Trophoblast cell (in vitro differentiated cells and primary cell): ENCODE results near the gene QSOX1.

Experiments
- DNase-seq, 2 donors: peaks; one replicate each; pipeline ENCODE4 v3.0.0-alpha.2; 2016
- H2AFZ ChIP-seq: 2 replicates; pipeline ENCODE4 v1.6.1; 2013; ENCODE audit warnings: low read length, moderate library complexity, mild to moderate bottlenecking; ENCODE audit not compliant: insufficient read depth, poor library complexity
- H2AK5ac ChIP-seq: 2 replicates; pipeline ENCODE4 v1.6.1; 2013; ENCODE audit warnings: mild to moderate bottlenecking, low read length
- H2BK120ac ChIP-seq: 2 replicates; pipeline ENCODE4 v1.6.1; 2013; ENCODE audit warnings: low read length, mild to moderate bottlenecking, moderate library complexity; ENCODE audit not compliant: insufficient read depth, poor library complexity
- H2BK12ac ChIP-seq: 2 replicates; pipeline ENCODE4 v1.6.1; 2013; ENCODE audit warnings: mild to moderate bottlenecking, low read length, moderate library complexity
- H2BK5ac ChIP-seq: 2 replicates; pipeline ENCODE4 v1.6.1; 2013; ENCODE audit warnings: low read length, low read depth, moderate library complexity, mild to moderate bottlenecking; ENCODE audit not compliant: poor library complexity
- H3K14ac ChIP-seq: 2 replicates; pipeline ENCODE4 v1.6.1; 2013; ENCODE audit warnings: mild to moderate bottlenecking, low read length
- H3K18ac ChIP-seq: 2 replicates; pipeline ENCODE4 v1.6.1; 2013; ENCODE audit warnings: mild to moderate bottlenecking, low read length
- H3K23ac ChIP-seq: 2 replicates; pipeline ENCODE4 v1.6.1; 2013; ENCODE audit warnings: low read length
- H3K27ac ChIP-seq: 2 replicates; pipeline ENCODE4 v1.5.1; 2013; ENCODE audit warnings: low read depth, mild to moderate bottlenecking, inconsistent platforms, low read length, moderate library complexity
- H3K27me3 ChIP-seq: 2 replicates; pipeline ENCODE4 v1.6.1; 2013; ENCODE audit warnings: inconsistent platforms, mild to moderate bottlenecking, low read length, moderate library complexity; ENCODE audit not compliant: insufficient read depth
- H3K36me3 ChIP-seq, 2 experiments: 1 replicate in 1 of 2; 2 replicates in 1 of 2; pipeline ENCODE4 v1.6.1; 2013; ENCODE audit warnings: low read length in 2 of 2, mild to moderate bottlenecking in 2 of 2, moderate library complexity in 1 of 2; ENCODE audit not compliant: insufficient read depth in 2 of 2, control insufficient read depth in 1 of 2
- H3K4ac ChIP-seq: 2 replicates; pipeline ENCODE4 v1.6.1; 2013; ENCODE audit warnings: low read depth, mild to moderate bottlenecking, low read length, moderate library complexity
- H3K4me1 ChIP-seq, 2 experiments: 1 replicate in 1 of 2; 2 replicates in 1 of 2; pipeline ENCODE4 v1.6.1; 2013; ENCODE audit warnings: low read length in 2 of 2, mild to moderate bottlenecking in 2 of 2, moderate library complexity in 1 of 2; ENCODE audit not compliant: insufficient read depth in 2 of 2, control insufficient read depth in 1 of 2
- H3K4me2 ChIP-seq: 2 replicates; pipeline ENCODE4 v1.6.1; 2013; ENCODE audit warnings: inconsistent platforms, mild to moderate bottlenecking, low read length, moderate library complexity
- H3K4me3 ChIP-seq: 2 replicates; pipeline ENCODE4 v1.5.1; 2013; ENCODE audit warnings: mild to moderate bottlenecking, low read depth, low read length, inconsistent platforms
- H3K79me1 ChIP-seq: one replicate; pipeline ENCODE4 v1.6.1; 2013; ENCODE audit warnings: low read length
- H3K79me2 ChIP-seq: 2 replicates; pipeline ENCODE4 v1.6.1; 2013; ENCODE audit warnings: low read length, mild to moderate bottlenecking; ENCODE audit not compliant: control insufficient read depth, insufficient read depth, poor library complexity
- H3K9ac ChIP-seq: 2 replicates; pipeline ENCODE4 v1.6.1; 2013; ENCODE audit warnings: mild to moderate bottlenecking, low read length
- H3K9me3 ChIP-seq: 2 replicates; pipeline ENCODE4 v1.6.1; 2013; ENCODE audit warnings: low read depth, mild to moderate bottlenecking, control low read depth, inconsistent platforms, low read length; ENCODE audit not compliant: insufficient read depth
- H4K12ac ChIP-seq: 2 replicates; pipeline ENCODE4 v1.6.1; 2013; ENCODE audit warnings: low read depth, mild to moderate bottlenecking, low read length, moderate library complexity
- H4K8ac ChIP-seq: 2 replicates; pipeline ENCODE4 v1.6.1; 2013; ENCODE audit warnings: low read depth, mild to moderate bottlenecking, low read length, moderate library complexity
- H4K91ac ChIP-seq: one replicate; pipeline ENCODE4 v1.6.1; 2013; ENCODE audit warnings: low read depth, mild to moderate bottlenecking, low read length, moderate library complexity
- WGBS: extraction: QIAGEN DNeasy Blood & Tissue Kit; methylation state at CpG from one replicate; pipeline ENCODE4 v1.1.7; 2013; ENCODE audit warnings: missing lambda C conversion rate; ENCODE audit not compliant: insufficient read length, insufficient coverage; ENCODE audit errors: extremely low coverage; 5-methylcytosine and 5-hydroxymethylcytosine counted together

QSOX1 gene

GRCh38 chr1:180114396-180114945 lies 40.2 kb upstream of the QSOX1 start:
- Histone ChIP-seq H3K18ac (no peak overlapping the region), H4K91ac (no peak overlapping the region), H3K9ac (no peak overlapping the region), H3K23ac (no peak overlapping the region), H3K14ac (no peak overlapping the region), H3K4me3 (no peak overlapping the region), H3K27me3 (no peaks in the 10 kb centered on the region), H3K36me3 (peaks cover 6 to 9% of the 10 kb centered on the region in 2 experiments), H3K4me2 (no peak overlapping the region), H3K4me1 (peaks cover 0 to 7% of the 10 kb centered on the region in 2 experiments), H2BK5ac (no peak overlapping the region), H2BK12ac (no peak overlapping the region), H2AK5ac (no peak overlapping the region), H3K9me3 (no peaks in the 10 kb centered on the region), H3K79me2 (no peaks in the 10 kb centered on the region), H4K12ac (no peak overlapping the region), H3K4ac (no peak overlapping the region), H3K27ac (no peak overlapping the region), H2AFZ (no peak overlapping the region), H2BK120ac (no peak overlapping the region), H4K8ac (no peak overlapping the region), H3K79me1 (no peaks in the 10 kb centered on the region)
- no peak for DNase-seq
- WGBS, result no CpG with 5 or more reads among the region's 4 CpGs

GRCh38 chr1:180116964-180117763 lies 37.5 kb upstream of the QSOX1 start:
- WGBS, result no CpG with 5 or more reads among the region's 14 CpGs

GRCh38 chr1:180117764-180118116 lies 36.9 kb upstream of the QSOX1 start:
- H2BK5ac ChIP-seq, result no peak overlapping the region
- no peaks in the 10 kb centered on the region for H3K79me2 ChIP-seq
- no peaks in the 10 kb centered on the region for H3K9me3 ChIP-seq
- no peaks in the 10 kb centered on the region for H3K79me1 ChIP-seq
- no peak overlapping the region for H2AFZ ChIP-seq
- H3K4ac ChIP-seq, result no peak overlapping the region
- no peak overlapping the region for H2BK120ac ChIP-seq
- H4K12ac ChIP-seq, result no peak overlapping the region
- DNase-seq, result no peak
- no peak overlapping the region for H2BK12ac ChIP-seq
- H4K91ac ChIP-seq, result no peak overlapping the region
- H3K36me3 ChIP-seq, result no peaks in the 10 kb centered on the region
- H3K18ac ChIP-seq, result no peak overlapping the region
- H3K14ac ChIP-seq, result no peak overlapping the region
- peaks cover 0 to 7% of the 10 kb centered on the region in 2 experiments for H3K4me1 ChIP-seq
- no peaks in the 10 kb centered on the region for H3K27me3 ChIP-seq
- no peak overlapping the region for H3K23ac ChIP-seq
- WGBS, result no CpG with 5 or more reads among the region's 2 CpGs
- H3K4me2 ChIP-seq, result no peak overlapping the region
- no peak overlapping the region for H3K4me3 ChIP-seq
- no peak overlapping the region for H4K8ac ChIP-seq
- no peak overlapping the region for H2AK5ac ChIP-seq
- H3K27ac ChIP-seq, result no peak overlapping the region
- no peak overlapping the region for H3K9ac ChIP-seq

More at GRCh38 chr1:180116964-180117763, 37.5 kb upstream of the QSOX1 start:
- Histone ChIP-seq H3K23ac (no peak overlapping the region), H3K18ac (no peak overlapping the region), H4K91ac (no peak overlapping the region), H3K9me3 (no peaks in the 10 kb centered on the region), H3K27me3 (no peaks in the 10 kb centered on the region), H3K27ac (no peak overlapping the region), H2BK12ac (no peak overlapping the region), H2AK5ac (no peak overlapping the region), H3K14ac (no peak overlapping the region), H3K4me3 (no peak overlapping the region), H3K9ac (no peak overlapping the region), H3K4me1 (peaks cover 0 to 7% of the 10 kb centered on the region in 2 experiments), H2BK120ac (no peak overlapping the region), H4K8ac (no peak overlapping the region), H3K79me1 (no peaks in the 10 kb centered on the region), H3K36me3 (no peaks in the 10 kb centered on the region), H4K12ac (no peak overlapping the region), H3K4ac (no peak overlapping the region), H2BK5ac (no peak overlapping the region), H3K4me2 (no peak overlapping the region), H2AFZ (no peak overlapping the region), H3K79me2 (no peaks in the 10 kb centered on the region)
- no peak for DNase-seq

- H4K12ac ChIP-seq, result no peak overlapping the region
- no peak for DNase-seq
- H3K4ac ChIP-seq, result no peak overlapping the region
- WGBS, result no CpG with 5 or more reads among the region's 2 CpGs
- no peak overlapping the region for H3K23ac ChIP-seq
- no peak overlapping the region for H2BK5ac ChIP-seq
- H2AK5ac ChIP-seq, result no peak overlapping the region
- no peak overlapping the region for H3K14ac ChIP-seq
- no peak overlapping the region for H2BK12ac ChIP-seq
- no peak overlapping the region for H4K91ac ChIP-seq
- H3K4me2 ChIP-seq, result no peak overlapping the region
- H3K9ac ChIP-seq, result no peak overlapping the region
- no peaks in the 10 kb centered on the region for H3K27me3 ChIP-seq
- H3K18ac ChIP-seq, result no peak overlapping the region
- no peaks in the 10 kb centered on the region for H3K36me3 ChIP-seq
- H3K4me1 ChIP-seq, result peaks cover 0 to 7% of the 10 kb centered on the region in 2 experiments
- H3K27ac ChIP-seq, result no peak overlapping the region
- H2BK120ac ChIP-seq, result no peak overlapping the region
- no peak overlapping the region for H2AFZ ChIP-seq
- no peaks in the 10 kb centered on the region for H3K79me1 ChIP-seq
- H3K79me2 ChIP-seq, result no peaks in the 10 kb centered on the region
- H3K4me3 ChIP-seq, result no peak overlapping the region
- no peaks in the 10 kb centered on the region for H3K9me3 ChIP-seq
- no peak overlapping the region for H4K8ac ChIP-seq
These were observed 34.8 kb upstream of the QSOX1 start for GRCh38 chr1:180119837-180120236.
